ENCODE results near the gene KAZALD1.

DNA sequence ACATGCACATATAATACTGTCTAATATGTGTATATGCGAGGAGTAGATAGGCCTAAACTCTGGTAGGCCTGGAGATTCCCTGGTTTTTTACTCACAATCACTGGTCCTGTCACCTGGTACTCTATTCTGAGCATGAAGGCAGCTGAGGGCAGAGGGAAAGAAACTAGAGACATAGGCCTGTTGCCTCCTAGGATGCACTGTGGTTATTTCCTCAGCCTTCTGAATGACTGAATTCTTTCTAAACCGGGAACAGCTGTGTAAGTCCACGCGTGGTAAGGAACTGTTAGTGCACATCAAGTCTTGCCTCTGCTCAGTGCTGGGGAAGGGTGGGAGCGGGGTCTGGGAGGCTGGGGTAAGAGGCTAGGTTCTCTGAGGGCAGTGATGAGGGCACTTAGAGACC, 7.7 kb downstream of the KAZALD1 start:
- TF ChIP-seq ZNF24 (tag by site-specific recombination; IDR thresholded peaks at IDR 0.05) = no peak
- TF ChIP-seq CTCF (tag by site-specific recombination; IDR thresholded peaks at IDR 0.05) = no peak
- TF ChIP-seq PRDM1 (tag by site-specific recombination; IDR thresholded peaks at IDR 0.05) = no peak

All from HEK293 (cell line).